GM12878 (cell line): Measurements from ENCODE around the gene SEPHS2. TPM values are rescaled to one million over a fixed set of nuclear protein-coding genes. Genes with fewer than 3 reads are reported as not detected.

ENCODE experiments used
- EGR1 ChIP-seq, 2 experiments: IDR thresholded peaks; 1 replicate in 1 of 2; 2 replicates in 1 of 2; pipeline ENCODE4 v1.6.1; 2011 to 2012; ENCODE audit warnings: low read depth in 2 of 2, low read length in 2 of 2, borderline replicate concordance in 1 of 2, mild to moderate bottlenecking in 1 of 2, moderate library complexity in 1 of 2
- FOS ChIP-seq: IDR thresholded peaks from 3 replicates; pipeline ENCODE4 v1.6.1; 2011; ENCODE audit warnings: borderline replicate concordance; ENCODE audit not compliant: insufficient read length; ENCODE audit errors: extremely low read depth
- KDM1A ChIP-seq: fragments of 200-600 bp; sonication (generic); IDR thresholded peaks from 2 replicates; pipeline ENCODE4 v1.6.1; 2016; ENCODE audit warnings: borderline replicate concordance
- REST ChIP-seq: IDR thresholded peaks from 2 replicates; pipeline ENCODE4 v1.6.1; 2012; ENCODE audit warnings: mild to moderate bottlenecking, low read depth, low read length
- RFX5 ChIP-seq: IDR thresholded peaks from 2 replicates; pipeline ENCODE4 v1.6.1; 2011; ENCODE audit warnings: low read depth, low read length, improper control_type of control experiment
- ZNF207 ChIP-seq: fragments of 450-650 bp; IDR thresholded peaks from 2 replicates; pipeline ENCODE4 v1.6.1; 2014; ENCODE audit warnings: antibody characterized with exemption, mild to moderate bottlenecking, borderline replicate concordance
- polyA plus RNA-seq, 11 experiments: library from polyadenylated mRNA; depleted of rRNA in 4 of 11; unstranded in 6 of 11; stranded (reverse) in 5 of 11; fragments of >200 nt; fragmentation: Nextera tagmentation in 4 of 11; fragmentation: Illumina TruSeq in 1 of 11; extraction: Ambion mirVana in 4 of 11; extraction: Trizol in 1 of 11; gene quantifications; 1 replicate in 1 of 11; 2 replicates in 10 of 11; pipeline versions ENCODE4 v1.2.1 to v1.2.3, GENCODE V29; 2011 to 2016; ENCODE audit warnings: inconsistent platforms in 2 of 11, missing spikeins in 2 of 11, low read depth in 1 of 11
- total RNA-seq, 4 experiments: library from RNA; depleted of rRNA in 3 of 4; stranded (reverse); fragments of >200 nt in 3 of 4; fragmentation: Illumina TruSeq in 1 of 4; extraction: Trizol in 1 of 4; gene quantifications; 2 replicates each; pipeline versions ENCODE4 v1.2.1 to v1.2.3, GENCODE V29; 2013 to 2021

Gene SEPHS2
- total and polyA plus RNA-seq, 10 of the 15 experiments (the other 5 are each of a cell fraction or from before 2014, with no cell fraction given): 21.6 to 99.8 (median 72.9) TPM

- TF ChIP-seq REST (no peak), EGR1 (IDR thresholded peaks at IDR 0.05; ENCODE audit: borderline replicate concordance in 1 of 2, low read depth in 2 of 2, low read length in 2 of 2) (peak in 1 of 2 experiments; percentile 95; a peak in 2 of 3 replicates), RFX5 (no peak), FOS (no peak), KDM1A (no peak), ZNF207 (peak; percentile 46; the same call in 1 of the 2 replicates)
Observed at GRCh38 chr16:30395155-30395991, 50.3 kb downstream of the SEPHS2 start, which contains the start of gene ZNF48 (continued).
